NCI-H69 (cell line): ENCODE measurements around the gene MID1IP1.

Experiments
- DNase-seq: peaks from one replicate; lab custom pipeline; 2025; lab: John Stamatoyannopoulos, UW

The MID1IP1 gene, protein sequence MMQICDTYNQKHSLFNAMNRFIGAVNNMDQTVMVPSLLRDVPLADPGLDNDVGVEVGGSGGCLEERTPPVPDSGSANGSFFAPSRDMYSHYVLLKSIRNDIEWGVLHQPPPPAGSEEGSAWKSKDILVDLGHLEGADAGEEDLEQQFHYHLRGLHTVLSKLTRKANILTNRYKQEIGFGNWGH

DNA sequence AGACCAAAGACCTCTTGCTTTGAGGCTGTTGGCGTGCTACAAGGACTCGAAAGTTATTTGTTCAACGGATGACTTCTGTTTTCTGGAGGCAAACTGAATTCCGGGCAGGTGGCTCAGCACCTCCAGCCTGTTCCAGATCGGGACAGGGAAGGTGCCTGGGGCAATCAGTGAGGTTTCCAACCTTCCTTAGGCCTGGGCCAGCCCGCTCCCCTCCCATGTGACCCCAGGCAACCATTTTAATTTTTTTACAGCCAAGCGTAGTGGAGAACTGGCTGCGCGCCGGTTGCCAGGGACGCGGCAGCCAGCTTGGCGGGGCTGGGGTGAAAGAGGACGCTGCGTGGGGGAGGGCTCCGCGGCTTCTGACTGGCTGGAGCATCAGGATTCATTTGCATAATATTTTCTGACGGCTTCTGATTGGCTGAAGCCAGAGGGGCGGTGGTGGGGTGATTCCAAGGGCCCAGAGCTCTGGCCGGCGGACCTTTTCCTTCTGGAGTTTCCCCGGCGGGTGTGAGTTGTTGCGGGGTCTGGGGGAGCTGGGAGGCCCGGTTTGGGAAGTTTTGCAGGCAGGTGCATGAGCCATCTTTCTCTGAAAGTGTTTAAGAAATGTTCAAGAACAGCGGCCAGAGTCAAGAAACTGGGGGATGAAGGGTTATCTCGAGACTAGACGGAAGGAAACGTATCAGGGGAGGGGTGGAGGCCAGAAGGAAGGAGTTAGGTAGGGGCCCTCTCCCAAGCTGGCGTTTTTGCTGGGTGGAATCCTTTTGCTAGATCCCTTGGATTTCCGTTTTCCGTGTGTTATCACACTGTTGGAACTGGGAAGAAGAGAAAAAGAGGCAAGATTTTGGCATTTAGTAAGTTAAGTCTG is at the start of gene MID1IP1:
Gene MID1IP1, plus strand, starts transcription at position 479 of the 865 bp plus-strand sequence. CDS start 3,488 bp downstream, outside the sequence.
- DNase-seq, result peak; percentile 96

DNA sequence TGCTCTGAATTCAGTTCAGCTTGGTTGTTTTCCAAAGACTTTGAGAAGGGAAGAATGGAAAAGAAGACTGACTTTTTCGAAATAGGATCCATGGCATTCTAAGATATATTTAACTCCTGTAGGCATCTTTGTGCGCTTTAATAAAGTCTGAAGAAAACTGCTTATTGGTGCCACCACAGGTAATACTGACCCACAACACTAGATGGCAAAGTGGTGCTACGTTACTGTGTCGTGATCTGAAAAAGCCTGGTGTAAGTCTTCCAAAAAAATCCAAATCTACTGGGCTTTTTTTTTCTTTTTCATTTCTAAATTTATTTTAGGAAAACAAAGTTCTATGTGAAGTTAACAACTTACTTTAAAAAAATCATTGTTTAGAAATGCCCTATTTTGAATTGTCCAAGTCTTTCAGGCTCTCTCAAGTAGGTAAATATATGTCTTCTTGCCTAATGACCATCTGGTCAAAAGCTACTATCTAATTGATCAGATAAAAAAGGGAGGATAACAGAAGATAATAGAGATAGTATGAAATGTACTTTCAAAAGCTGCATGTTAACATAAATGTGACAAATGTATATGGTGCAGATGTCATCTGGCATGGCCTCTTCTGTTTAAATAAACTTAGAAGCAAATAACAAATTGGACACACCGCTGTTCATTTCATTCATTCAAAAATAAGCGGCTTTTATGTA is 47.0 kb upstream of the MID1IP1 start:
- DNase-seq, result peak; percentile 68

DNA sequence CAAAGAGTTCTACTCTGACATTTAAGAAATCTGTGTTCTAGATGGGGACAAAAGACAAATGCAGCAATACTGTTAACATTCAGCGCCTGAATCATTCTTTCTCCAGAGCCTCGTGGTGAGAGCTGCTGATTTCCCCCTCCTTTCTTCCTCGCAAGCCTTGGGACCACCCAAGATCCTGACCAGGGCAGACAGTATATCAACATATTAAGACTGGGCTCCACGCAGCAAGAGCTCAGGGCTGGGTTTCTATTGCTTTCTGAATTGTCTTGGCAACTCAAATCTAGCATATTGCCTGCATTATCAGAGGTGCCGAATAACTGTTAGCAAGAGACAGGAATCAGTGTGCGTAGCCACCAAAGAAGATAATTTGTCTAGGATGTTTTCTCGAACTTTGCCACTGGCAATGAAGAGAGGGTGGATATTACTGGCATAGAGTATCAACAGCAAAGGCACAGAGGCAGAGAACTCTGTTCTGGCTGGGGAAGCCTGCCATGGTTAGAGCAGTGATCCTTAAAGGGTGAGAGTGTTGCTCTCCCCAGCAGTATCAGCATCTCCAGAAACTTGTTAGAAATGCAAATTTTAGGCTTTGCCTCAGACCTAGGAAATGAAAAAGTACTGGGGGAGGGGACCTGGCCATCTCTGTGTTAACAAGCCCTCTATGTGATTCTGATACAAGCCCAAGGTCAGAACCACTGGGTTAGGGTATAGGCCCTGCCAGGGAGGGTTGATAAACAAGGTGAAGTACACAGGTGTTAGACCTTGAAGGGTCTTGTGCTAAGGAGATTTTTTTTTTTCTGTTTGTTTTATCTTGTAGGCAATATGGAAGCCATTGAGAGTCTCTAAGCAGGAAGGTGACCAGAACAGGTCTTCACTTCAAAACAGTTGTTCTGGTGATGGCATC is 46.2 kb upstream of the MID1IP1 start:
- no peak for DNase-seq

DNA sequence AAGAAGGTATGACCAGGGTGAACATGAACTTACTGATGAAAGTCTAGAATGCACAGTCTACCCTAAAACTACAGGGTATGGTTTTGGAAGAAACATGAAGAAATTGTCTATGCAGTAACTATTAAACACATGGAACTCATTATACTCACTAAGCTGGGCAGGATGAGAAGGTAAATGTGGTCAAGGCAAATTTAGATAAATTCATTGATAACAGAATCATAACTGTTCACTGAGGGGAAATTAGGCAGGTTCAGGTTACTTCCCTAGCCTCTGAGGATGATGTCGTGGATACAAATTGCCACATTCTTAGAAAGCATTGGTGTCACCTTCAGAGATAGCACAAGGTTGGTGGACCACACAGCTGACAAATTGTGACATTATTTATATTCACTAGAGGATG is 40.4 kb upstream of the MID1IP1 start:
- no peak for DNase-seq

DNA sequence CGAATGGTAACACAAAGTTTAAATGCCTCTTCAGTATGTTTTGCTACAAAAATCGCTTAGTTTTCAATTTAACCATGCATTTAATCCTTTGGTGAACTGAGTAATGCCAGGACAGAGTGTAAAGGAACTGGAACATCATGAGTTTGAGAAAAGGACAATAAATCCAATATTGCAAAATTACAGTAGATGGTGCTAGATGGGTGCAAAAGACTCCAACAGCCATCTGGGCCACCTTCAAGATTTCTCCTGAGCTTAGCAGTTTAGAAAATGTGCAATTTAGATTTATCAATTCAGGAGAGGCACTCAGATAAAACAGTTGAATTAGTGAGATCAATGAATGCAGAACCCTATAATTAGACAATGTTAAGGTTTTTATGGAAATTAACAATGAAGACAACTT is 33.2 kb upstream of the MID1IP1 start:
- DNase-seq, result peak; percentile 56

DNA sequence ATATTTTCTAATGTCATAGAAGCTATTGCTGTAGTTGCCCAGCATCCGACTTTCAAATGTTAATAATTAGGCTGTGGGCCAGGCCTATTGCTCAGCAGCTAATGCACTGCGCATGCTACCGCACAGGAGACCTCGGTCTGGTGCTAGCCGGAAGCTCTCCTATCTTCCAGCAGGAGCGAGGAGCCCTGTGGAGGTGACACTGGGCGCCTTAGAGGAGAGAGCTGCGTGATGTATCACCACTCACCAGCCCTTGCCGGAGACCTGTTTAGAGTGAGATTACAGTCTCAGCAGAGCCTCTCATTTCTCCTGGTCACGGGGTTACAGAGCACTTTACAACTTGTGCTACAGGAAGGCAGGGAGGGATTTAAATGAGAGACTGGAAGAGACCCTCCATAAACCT is 31.1 kb upstream of the MID1IP1 start:
- DNase-seq, result no peak

DNA sequence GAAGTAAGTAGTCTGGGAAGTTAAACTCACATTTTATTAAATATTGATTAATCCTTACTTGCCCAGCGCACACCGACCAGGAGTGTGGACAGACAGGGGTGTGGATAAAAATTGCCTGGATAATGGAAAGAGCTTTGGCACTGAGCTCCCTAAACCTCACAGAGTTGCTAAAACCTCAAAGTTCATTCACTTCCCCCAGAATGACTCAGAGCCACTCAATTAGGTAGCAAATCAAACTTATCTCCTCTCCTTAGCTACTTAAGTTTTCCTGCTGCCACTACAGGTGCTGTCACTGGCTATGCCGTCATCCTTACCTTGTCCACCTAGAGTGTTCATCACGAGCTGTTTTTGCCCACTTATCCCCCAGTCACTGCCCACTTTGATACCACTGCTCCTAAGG is 27.0 kb upstream of the MID1IP1 start:
- DNase-seq, result no peak

DNA sequence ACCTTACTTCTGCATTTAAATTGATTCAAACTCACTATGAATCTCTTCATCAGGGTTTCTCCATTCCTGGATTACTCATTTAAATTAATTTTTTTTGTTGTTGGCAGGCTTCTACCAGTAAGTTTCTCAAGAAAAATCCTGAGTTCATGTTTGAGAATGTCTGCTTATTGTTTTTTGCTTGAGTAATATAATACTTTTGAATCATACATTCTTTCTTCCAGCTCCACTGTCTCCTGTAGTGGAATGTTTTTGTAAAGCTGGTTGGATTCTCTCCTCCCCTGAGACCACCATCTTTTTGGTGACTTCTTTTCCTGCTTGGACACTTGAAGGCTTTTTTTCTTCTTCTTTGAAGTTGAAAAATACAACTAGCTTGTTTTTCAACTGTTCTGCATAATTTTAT is 4.3 kb upstream of the MID1IP1 start:
- DNase-seq, result no peak

DNA sequence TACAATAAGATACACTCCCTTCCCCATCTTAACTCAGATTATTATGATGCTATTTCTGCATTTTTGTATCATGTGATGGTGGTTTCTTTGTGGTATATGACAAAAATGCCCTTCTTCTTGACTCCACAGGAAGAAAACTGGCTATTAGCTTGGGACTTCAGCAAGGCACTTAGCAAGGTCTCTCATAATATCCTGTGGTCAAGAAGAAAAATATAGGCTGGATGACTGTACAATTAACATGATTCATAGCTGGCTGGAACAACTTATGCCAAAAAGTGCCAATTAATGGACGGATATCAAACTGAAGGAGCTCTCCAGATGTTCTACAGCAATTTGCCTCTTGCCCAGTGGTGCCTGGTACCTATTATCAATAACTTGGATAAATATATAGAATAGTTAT is 2.3 kb upstream of the MID1IP1 start:
- peak; percentile 11 for DNase-seq

DNA sequence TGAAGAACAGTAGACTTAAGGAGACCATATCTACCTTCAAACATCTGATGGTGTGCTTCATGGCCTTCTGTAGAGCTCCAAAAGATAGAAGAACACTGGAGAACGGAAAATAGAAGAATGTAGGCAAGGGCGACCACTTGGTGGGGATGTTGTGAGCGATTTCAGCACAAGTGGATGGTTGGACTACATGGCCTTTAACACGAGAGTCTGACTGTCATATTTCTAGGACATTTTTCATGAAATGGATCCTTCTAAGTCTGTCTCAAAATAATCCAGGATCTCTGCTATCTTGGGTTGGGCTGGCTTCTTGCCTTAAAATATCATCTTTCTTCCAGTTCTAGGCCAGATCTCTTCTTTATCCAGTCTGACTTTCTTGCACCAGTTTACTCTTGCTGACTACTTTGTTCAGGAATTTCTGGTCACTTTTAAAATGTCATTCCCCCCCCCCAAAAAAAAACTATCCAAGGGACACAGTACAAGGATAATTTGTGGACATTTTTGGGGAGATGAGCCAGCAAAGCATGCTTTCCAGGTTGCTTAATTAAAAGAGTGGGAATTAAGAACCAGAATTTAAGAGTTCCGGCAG is 1.2 kb upstream of the MID1IP1 start:
- no peak for DNase-seq

DNA sequence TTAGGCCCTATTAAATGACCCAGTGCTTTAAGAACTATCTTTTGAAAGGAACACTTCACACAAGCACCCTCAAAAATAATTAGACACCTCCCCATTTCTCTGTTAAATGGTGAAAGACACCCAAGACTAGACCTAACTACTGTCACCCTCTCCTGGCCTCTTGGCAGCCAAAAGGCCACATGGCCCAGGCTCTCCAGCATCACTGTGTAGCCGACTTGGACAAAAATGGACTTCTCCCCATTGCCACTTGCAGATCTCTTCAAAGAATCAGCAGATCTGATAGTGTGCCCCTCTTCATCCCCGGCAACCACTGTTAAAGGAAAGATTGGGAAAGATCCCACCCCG is 2.0 kb downstream of the MID1IP1 start:
- DNase-seq, result no peak

DNA sequence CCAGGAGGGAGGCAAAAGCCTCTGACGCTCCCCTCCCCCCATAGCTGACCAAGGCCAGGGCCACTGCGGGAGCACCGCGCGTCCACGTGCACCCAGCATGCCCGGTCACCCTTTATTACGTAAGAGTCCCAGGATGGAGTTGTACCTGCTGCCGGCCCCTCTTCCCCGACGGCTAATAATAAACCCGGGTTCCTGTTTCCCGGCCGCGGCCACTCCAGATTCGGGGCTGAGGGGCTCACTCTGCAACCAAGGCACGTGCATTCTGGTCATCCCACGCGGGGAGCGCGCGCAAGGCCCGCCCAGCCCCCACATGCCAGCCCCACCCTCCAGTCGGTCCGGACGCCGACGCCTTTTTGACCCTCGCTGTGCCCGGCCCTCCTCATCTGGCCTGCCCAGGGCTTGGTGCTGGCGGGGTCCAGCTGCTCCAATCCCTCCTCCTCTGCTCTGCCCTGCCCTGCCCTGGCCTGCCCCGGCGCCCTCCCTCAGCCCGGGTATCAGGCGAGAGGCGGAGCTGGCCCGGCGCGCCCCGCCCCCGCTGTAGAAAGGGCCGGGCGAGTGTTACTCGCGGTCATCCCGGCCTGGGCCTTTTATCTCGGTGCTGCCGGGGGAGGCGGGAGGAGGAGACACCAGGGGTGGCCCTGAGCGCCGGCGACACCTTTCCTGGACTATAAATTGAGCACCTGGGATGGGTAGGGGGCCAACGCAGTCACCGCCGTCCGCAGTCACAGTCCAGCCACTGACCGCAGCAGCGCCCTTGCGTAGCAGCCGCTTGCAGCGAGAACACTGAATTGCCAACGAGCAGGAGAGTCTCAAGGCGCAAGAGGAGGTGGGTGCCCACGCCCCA is 2.6 kb downstream of the MID1IP1 start:
- peak; percentile 94 for DNase-seq

DNA sequence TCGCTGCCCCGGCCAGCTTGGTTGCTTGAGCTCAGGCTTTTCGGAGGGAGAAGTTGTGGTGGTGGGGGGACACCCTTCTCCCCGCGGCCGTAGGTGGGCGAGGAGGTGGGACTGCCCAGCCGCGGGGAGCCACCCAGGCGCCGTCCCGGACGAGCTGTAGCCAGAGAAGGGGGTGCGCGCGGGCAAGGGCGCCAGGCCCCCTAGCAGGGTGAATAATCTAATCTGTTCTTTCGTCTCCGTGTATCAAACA is 3.1 kb downstream of the MID1IP1 start:
- no peak for DNase-seq

DNA sequence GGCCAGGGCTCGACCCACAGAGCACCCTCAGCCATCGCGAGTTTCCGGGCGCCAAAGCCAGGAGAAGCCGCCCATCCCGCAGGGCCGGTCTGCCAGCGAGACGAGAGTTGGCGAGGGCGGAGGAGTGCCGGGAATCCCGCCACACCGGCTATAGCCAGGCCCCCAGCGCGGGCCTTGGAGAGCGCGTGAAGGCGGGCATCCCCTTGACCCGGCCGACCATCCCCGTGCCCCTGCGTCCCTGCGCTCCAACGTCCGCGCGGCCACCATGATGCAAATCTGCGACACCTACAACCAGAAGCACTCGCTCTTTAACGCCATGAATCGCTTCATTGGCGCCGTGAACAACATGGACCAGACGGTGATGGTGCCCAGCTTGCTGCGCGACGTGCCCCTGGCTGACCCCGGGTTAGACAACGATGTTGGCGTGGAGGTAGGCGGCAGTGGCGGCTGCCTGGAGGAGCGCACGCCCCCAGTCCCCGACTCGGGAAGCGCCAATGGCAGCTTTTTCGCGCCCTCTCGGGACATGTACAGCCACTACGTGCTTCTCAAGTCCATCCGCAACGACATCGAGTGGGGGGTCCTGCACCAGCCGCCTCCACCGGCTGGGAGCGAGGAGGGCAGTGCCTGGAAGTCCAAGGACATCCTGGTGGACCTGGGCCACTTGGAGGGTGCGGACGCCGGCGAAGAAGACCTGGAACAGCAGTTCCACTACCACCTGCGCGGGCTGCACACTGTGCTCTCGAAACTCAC is 3.6 kb downstream of the MID1IP1 start:
- peak; percentile 65 for DNase-seq

DNA sequence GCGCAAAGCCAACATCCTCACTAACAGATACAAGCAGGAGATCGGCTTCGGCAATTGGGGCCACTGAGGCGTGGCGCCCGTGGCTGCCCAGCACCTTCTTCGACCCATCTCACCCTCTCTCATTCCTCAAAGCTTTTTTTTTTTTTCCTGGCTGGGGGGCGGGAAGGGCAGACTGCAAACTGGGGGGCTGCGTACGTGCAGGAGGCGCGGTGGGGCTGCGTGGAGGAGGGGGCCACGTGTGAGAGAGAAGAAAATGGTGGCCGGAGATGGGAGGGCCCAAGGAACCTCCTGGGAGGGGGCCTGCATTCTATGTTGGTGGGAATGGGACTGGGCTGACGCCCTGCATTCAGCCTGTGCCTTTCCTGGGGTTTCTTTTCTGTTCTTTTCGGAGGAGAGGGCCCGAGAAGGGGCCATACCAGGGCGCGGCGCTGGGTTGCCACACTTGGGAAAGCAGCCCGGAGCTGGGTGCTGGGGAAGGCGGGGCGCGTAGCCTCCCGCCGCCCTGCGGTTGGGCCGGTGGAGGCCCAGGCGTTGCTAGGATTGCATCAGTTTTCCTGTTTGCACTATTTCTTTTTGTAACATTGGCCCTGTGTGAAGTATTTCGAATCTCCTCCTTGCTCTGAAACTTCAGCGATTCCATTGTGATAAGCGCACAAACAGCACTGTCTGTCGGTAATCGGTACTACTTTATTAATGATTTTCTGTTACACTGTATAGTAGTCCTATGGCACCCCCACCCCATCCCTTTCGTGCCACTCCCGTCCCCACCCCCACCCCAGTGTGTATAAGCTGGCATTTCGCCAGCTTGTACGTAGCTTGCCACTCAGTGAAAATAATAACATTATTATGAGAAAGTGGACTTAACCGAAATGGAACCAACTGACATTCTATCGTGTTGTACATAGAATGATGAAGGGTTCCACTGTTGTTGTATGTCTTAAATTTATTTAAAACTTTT is 4.5 kb downstream of the MID1IP1 start:
- peak; percentile 73 for DNase-seq

DNA sequence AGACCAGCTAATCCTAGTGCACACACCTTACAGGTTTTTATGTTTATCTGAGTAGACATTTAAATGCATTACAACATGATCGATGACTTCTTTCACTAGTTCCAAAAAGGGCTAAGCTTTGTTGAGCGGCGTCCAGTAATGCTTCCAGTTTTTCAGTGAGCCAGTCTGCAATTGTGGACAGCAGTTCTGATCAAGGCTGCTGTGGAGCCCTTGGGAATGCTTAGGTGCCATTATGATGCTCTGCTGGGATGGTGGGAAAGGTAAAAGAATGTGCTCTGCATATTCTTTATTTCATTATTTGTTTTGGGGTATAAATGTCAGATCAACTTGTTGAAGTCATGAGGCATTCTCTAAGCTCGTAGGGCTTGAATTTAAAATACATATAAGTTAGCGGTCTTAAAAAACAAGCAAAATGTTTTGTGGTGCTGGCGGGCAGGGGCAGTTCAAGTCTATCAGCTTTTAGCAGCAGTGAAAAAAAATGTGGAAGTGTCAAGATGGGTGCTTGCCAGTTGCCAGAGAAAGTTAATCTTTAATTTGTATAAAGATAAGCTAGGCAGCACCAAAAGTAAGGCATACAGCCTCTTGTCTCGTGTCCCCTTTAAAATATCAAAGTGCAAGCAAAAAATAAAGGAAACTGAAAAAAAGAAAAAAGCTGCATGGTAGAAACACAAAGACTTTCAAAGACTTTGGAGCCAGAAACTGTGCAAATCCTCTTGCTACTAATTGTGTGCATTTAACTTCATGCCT is 5.8 kb downstream of the MID1IP1 start:
- DNase-seq, result no peak

DNA sequence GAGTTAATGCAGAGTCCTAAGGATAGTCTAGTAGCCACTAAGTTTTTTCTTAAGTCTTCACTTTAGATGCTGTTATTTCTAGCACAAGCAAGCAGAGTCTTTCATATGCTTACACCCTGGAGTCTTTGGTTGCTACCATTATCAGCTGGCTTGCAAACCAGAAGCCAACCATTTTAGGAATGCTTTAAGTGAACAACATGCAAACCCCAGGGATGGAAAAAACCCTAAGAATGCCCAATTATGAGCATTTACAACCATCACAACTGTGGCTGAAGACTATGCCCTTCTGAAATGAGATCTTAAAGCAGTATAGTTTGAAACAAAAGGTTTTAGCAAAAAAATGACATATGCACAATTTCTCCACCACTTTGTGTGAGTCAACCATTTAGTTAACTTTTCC is 6.6 kb downstream of the MID1IP1 start:
- DNase-seq, result no peak

DNA sequence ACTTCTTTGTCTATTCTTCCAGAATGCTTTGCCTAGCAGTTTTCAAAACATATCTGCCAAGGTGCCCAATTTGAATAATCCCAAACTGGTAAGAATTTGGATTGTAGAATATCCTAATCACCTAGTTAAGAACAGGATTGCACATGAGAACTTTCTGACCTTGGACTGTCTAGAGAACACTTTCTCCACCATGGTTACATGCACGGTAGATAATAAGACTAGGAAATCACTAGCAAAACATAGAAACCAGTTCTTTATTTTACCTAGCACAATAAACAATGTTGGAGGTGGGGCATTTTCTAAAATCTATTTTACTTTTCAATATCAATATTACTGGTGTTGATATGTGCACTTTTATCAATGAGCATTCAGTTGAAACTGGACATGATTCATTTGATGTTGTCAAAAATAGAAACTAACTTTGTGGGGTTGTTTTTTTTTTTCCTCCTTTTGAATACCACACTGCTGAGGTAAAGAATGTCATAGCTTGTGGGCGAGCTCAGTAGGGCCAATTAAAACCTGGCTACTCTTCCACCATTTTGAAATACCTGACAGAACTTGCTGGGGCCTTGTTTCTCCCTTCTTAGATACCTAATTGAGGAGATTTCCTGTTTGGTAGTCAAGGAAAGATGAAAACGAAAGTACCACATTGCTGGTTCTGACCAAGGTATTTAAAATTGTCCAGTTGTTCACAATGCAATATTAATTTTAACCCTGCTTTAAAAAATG is 10.4 kb downstream of the MID1IP1 start:
- no peak for DNase-seq
